HG02759 (cell line): ENCODE results near the gene MYO3B.

Experiments
- ATAC-seq: cut with Tn5 transposase; IDR thresholded peaks from one replicate; pipeline ENCODE4 v1.9.1; 2021; ENCODE audit warnings: mild to moderate bottlenecking, moderate library complexity; ENCODE audit not compliant: unreplicated experiment

The MYO3B gene

DNA sequence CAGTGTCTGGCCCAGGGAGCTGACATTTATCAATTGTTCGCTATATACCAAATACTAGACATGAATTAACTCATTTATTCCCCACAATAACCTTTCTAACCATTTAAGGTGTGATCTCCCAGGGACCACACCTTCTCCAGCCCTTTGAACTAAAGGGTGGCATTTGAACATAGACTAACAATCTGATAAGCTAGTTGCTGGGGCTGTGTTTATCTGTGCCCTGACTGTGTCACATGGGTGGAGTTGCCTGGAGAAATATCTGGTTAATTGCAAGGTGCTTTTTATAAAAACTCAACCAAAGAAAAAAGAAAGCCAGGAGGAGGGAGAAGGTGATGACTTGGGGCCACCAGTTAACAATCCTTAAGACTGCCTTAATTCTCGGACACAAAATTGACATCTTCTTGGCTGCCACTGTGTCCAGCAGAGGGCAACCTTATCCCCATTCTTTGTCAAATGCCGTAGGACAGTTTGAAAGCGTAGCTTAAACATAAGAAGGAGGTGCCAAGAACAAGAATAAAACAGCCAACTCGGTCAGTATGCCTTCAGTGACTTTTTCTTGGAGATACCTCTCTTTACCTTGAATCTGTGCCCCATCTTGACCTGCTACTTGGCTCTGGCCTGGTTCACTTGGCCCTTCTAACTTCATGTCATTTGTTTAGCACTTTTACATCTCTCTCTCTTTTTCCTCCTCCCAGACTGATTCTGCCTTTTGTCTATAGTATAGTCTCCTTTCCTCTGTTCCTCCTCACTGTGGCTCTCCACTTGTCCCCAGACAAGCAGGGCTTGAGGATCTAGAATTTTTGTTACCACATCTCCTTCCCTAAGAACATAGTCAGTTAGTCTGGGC is 183.4 kb downstream of the MYO3B start:
- peak; percentile 54 for ATAC-seq

DNA sequence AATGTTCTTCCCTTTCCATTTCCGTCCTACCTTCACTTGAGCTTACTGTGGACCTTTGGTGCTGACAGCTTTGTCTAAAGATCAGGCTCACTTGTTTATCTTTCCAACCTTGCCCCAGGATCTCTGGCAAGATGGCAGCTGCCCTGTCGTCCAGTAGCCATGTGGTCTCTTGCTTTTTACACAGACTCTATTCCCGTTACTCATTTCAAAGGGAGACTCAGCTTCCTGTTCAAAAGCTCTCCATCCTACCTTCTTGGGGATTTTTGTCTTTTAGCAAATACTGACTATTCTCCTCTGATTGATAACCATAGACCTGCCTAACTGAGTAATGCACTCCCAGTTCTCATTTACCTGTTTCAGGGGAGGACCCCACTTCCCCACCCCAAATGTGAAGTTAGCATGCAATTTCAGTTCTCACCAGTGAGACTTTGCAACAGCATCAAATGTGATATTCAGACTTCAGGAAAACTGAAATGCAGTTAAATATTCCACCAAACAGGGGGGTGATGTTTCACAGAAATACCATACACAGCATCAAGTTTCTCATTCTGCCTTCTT is 184.4 kb downstream of the MYO3B start:
- no peak for ATAC-seq

- ATAC-seq, result no peak
Measured at GRCh38 chr2:170362871-170363631, 185.1 kb downstream of the MYO3B start.

GRCh38 chr2:170365003-170365402 is 187.1 kb downstream of the MYO3B start:
- ATAC-seq, result no peak

DNA sequence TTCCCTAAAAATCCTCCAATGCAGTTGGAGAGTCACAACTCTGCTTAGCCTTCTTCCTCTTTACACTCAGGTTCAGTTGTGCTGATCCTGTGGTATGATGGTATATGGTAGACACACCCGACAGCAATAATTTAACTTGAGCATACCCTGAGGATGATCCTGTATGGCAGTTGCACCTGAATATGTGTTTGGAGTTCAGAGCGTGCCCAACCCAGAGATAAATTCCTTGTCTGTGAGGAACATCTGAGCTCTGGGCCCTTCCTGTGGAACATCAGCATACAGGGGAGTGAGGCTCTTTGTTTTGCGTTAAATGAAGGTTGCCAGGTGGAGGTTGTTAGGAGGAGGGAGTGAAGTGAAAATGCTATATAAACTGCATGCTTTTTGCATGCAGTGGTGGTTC is 187.7 kb downstream of the MYO3B start:
- ATAC-seq, result no peak

DNA sequence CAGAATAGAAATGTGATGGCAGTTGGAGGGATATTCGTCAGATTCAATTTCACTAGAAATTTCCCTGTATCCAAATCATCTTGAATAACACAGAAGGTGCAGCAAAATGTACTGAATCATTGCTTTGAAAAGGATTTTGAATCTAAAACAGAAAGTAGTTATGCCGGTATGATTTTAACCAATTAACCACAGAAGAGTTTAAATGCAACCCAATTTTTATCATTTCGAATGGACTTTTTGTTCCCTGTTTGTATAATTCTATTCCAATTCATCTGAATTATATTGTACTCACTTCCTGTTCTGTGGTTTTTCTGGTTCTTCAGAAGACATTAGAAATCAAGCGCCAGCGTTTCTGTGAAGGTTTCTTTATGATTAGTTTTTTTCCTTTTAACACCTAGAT is 190.4 kb downstream of the MYO3B start:
- ATAC-seq, result no peak

GRCh38 chr2:170369228-170369627 is 191.3 kb downstream of the MYO3B start:
- no peak for ATAC-seq

DNA sequence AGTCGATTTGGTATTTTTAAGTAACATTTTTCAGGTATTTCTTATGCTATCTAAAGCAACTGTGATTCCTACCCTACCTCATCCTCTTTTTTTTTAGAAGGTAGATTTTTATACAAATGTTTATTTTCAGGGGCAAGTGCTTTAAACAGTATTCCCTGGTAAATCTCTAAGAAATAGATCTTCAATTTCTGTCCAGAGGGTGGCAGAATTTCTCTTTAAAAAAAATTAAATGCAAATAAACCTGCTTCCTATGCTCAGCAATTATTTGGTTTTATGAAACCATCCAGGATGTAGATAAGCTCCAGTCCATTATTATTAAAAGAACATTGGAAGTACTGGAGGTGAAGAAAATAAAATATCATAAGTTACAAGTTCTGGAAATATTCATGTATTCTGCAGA is 191.9 kb downstream of the MYO3B start:
- ATAC-seq, result no peak

DNA sequence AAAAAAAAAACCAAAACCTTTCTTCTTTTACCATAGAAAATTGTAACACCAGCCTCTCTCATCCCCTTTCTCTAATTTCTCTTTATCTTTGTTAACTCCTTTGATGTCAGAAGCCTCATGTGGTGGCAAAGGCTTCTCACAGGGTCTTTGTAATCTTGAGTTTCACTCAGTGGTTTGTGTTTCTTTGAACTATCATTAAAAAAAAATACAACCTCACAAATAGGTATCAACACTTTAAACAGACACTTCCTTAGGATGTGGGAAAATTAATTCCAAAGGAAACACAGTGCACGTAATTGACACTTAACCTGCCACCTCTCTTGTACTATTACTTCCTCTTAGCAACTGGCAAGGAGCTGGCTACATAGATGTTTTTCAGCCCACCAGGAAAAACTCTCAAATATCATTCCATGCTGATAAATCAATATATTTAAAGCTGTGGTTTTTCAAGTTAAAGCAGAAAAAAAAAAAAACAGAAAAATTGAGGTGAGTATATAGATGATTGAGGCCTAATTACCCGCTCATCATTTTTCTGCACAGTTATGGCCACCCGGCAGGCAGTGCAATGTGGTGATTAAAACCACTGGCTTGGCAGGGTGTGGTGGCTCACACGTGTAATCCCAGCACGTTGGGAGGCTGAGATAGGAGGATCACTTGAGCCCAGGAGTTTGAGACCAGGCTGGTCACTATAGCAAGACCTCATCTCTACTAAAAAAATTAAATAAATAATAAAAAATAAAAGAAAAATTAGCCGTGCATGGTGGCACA is 193.5 kb downstream of the MYO3B start:
- no peak for ATAC-seq

DNA sequence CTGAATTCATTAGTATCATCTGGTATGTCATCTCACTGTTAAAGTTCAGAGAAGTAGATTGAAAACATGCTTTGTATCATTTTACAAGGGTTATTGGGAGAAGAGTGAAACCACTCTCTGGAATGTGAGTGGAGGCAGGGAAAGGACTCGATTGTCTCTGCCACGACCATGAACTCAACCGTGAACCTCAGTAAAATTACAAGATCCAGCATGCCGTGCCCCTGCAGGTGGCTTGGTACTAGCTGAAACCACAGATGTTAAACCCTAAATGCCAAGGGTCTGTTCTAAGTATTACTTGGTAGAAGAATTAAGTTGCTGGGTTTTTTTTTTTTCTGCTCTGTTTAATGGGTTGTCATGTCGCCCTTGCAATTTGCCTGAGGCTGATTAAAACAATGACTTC is 197.2 kb downstream of the MYO3B start:
- ATAC-seq, result no peak

- ATAC-seq, result no peak
Measured at GRCh38 chr2:170377500-170378207, 199.7 kb downstream of the MYO3B start.

DNA sequence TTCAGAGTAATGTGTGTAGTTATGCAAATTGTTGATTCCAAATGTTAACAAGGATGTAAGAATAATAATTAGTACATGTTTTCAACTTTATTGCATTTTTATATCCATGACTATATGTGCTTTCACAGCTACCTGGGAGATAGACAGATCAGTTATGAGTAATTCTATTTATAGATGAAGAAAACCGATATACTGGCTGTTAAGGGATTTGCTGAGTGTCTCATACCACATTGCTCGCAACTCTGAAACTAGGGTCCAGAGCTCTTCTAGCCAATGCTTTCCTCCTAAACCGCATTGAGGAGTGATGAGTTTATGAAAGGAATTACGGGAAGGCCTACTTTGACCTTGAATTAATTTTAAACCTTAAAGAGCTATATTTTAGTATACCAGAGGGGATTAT is 202.3 kb downstream of the MYO3B start:
- ATAC-seq, result no peak

GRCh38 chr2:170381678-170382077 is 203.7 kb downstream of the MYO3B start:
- ATAC-seq, result no peak

GRCh38 chr2:170386554-170386953 is 208.6 kb downstream of the MYO3B start:
- ATAC-seq, result no peak

DNA sequence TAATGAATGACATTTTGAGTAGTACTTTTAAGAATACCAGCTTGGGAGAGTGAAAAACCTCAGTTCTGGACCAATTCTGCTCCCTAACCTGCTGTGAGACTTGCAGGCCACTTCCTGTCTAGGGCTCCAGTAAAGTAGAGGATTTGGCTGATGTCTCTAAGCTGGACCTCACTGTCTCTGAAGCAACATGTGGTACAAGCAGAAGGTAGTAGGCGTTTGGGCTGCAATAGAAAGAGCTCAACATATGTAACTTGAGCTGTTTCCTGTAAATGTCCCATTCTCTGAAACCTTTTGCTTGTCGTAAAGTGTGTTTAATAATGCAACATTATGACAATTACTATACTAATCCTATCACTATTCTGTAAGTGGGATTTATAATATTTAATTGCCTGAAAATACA is 213.1 kb downstream of the MYO3B start:
- no peak for ATAC-seq

DNA sequence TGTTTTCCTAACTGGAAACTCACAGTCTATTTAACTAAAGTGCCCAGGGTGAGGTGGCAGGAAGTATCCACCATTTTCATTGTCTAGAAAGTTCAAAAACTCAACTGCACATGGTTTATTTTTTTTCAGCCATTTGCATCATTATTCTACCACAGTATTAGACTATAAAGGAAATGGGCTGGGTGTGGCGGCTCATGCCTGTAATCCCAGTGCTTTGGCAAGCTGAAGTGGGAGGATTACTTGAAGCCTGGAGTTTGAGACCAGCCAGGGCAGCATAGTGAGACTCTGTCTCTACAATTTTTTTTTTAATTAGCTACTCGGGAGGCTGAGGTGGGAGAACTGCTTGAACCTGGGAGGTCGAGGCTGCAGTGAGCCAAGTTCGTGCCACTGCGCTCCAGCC is 213.8 kb downstream of the MYO3B start:
- no peak for ATAC-seq

DNA sequence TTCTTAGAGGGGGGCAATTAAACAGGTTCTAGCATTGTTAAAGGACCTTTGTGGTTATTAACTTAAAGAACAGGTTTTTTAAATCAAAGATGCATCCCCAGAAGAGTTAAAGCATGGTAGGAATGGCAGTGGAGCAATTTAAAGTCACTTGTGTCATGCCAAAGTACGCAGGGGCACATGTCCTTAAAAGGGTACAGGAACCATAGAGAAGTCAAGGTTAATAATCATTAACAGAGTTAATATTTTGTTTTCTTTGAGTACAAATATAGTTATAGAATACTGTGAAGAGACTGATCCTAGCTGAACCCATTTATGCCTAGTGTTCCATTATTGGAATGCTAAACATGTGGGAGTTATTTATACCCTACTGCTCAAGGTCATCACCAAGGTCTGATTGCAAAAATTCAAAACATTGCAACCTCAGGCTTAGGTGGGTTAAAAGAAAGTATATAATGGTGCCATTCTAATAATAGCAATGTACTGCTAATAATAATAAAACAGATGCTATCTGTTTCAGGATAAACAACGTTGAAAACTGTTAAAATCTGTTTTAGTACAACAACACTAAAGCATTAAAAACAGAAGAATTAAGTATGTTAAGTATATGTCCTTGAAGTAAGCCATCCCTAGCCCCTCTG is 216.0 kb downstream of the MYO3B start:
- ATAC-seq, result no peak

DNA sequence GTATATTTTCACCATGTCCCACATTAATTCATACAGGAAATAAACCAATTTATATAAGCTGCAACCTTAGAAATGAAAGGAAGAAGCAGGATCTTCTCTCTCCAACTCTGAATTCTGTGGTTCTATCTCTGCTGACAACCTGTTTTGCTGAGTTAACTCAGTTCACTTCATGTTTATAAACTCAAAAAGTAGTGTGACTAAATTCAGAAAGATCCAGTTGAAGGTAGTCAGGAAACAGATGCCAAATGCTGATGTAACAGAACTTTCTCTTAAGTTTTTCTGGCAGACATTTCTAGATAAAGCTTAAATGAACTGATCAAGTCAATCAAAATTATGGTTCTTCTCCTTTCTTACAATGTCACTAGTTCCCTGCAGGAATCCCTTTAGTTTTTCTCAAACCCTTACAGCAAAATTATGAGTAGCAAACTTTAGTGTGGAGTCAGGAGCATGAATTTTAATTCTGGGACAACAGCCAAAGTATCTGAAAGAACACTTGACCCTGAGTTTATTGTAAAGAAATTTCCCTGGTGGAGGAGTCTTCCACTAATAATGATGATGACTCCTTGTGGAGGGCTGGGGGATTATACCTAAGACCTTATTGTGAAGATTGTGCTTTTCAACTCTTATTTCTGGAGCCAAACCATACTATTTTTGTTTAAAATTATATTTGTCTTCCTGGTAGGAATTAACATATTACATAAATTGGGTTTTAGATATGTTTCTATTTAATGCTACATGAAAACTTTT is 216.9 kb downstream of the MYO3B start:
- no peak for ATAC-seq

DNA sequence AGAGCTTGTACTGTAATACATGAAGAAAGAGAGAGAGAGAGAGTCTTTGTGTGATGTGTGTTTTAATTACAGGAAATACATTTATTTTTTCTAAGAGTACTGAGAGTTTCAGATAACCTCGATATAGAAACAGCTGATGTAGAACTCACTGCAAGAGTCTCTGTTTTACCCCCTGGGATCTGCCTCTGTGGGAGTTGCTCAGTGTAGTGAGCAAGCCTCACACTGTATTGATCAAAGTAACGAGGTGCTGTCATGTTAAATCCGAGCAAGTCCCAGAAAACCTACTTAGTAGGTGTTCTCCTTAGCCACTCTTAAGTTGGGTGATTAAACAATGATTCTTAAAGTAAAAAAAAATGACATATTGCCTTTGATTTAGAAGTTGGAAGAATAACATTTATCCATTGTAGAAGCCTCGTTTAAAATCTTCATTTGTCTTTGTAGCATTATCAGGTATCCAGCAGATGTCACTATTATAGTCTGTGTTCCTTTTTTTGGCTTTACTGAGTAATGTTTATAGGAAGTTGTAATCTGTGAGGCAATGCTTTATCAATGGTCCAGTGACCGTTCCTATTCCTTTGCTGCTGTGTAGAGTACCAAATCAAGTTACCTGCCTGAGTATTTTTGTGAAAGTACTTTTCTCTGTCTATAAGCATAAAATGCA is 219.0 kb downstream of the MYO3B start:
- ATAC-seq, result no peak
